8988T (cell line): ENCODE measurements around the gene LIMD2.
A peak's percentile ranks its signal among the peaks of the same experiment; 100 is the strongest.
"Not testable (repeated sequence)": the region's sequence is repeated elsewhere in the genome, so short reads cannot be mapped to it uniquely, and the experiment has no call there.

ENCODE experiments used
- DNase-seq: peaks from one replicate; pipeline ENCODE4 v3.0.0; 2011

The LIMD2 gene

GRCh38 chr17:63699638-63700527 is at the start of gene LIMD2:
TSS of gene LIMD2 (minus strand) at chr17:63700125. CDS start at chr17:63699298, 827 bp downstream.
- peak; percentile 84 for DNase-seq

GRCh38 chr17:63741408-63742173 is 41.7 kb upstream of the LIMD2 start, which contains the start of gene STRADA:
TSS of gene STRADA (minus strand) at chr17:63741799. CDS start at chr17:63728369, 13,430 bp downstream.
- DNase-seq, result peak; percentile 63

- no peak for DNase-seq
Observed at GRCh38 chr17:63741143-63741407, 41.1 kb upstream of the LIMD2 start.

- DNase-seq, result no peak
Observed at GRCh38 chr17:63740464-63741142, 40.7 kb upstream of the LIMD2 start.

- DNase-seq, result no peak
Observed at GRCh38 chr17:63735691-63736090, 35.8 kb upstream of the LIMD2 start.

- DNase-seq, result no peak
Observed at GRCh38 chr17:63722403-63722802, 22.5 kb upstream of the LIMD2 start.

GRCh38 chr17:63720194-63720593 is 20.3 kb upstream of the LIMD2 start:
- not testable (repeated sequence) for DNase-seq

GRCh38 chr17:63718988-63719387 is 19.1 kb upstream of the LIMD2 start:
- DNase-seq, result no peak

GRCh38 chr17:63716426-63716825 is 16.5 kb upstream of the LIMD2 start:
- no peak for DNase-seq

GRCh38 chr17:63714550-63715277 is 14.8 kb upstream of the LIMD2 start:
- no peak for DNase-seq

GRCh38 chr17:63709110-63709509 is 9.2 kb upstream of the LIMD2 start:
- no peak for DNase-seq

GRCh38 chr17:63707151-63707550 is 7.2 kb upstream of the LIMD2 start:
- no peak for DNase-seq

- no peak for DNase-seq
Observed at GRCh38 chr17:63706336-63707082, 6.6 kb upstream of the LIMD2 start.

- no peak for DNase-seq
Observed at GRCh38 chr17:63705657-63706056, 5.7 kb upstream of the LIMD2 start.

- no peak for DNase-seq
Observed at GRCh38 chr17:63704836-63705235, 4.9 kb upstream of the LIMD2 start.

GRCh38 chr17:63704259-63704576 is 4.3 kb upstream of the LIMD2 start:
- no peak for DNase-seq

GRCh38 chr17:63703556-63704258 is 3.8 kb upstream of the LIMD2 start:
- DNase-seq, result no peak

- DNase-seq, result no peak
Observed at GRCh38 chr17:63703029-63703428, 3.1 kb upstream of the LIMD2 start.

GRCh38 chr17:63702721-63703015 is 2.7 kb upstream of the LIMD2 start:
- DNase-seq, result no peak

- DNase-seq, result no peak
Observed at GRCh38 chr17:63701868-63702720, 2.2 kb upstream of the LIMD2 start.

GRCh38 chr17:63701456-63701820 is 1.5 kb upstream of the LIMD2 start:
- DNase-seq, result no peak
